ENCODE measurements around the gene CRACDL. TPM values are rescaled to one million over a fixed set of nuclear protein-coding genes. Genes with fewer than 3 reads are reported as not detected.

Gene CRACDL
- total and polyA plus RNA-seq, 2 of the 13 experiments (the other 11 are each of a cell fraction or from before 2014, with no cell fraction given): 0.15 to 0.26 TPM

DNA sequence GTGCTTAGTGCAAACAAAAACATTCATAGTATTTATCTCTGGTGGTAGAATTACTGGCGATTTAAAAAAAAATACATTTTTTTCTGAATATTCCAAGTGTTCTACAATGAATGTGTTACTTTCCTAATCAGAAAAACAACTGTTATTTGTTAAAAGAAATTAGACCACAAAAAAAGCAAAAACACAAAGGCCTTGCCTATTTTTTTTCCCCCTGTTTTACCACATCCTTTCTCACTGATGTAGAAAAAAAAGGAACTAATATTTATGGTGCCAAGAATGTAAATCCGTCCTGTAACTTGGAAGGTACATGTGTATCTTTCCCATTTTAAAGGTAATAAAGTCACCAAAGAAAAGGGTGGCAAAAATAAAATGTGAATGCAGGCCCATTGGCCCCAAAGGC lies 176.7 kb downstream of the CRACDL start (continued):
- TF ChIP-seq, protein P1, sequence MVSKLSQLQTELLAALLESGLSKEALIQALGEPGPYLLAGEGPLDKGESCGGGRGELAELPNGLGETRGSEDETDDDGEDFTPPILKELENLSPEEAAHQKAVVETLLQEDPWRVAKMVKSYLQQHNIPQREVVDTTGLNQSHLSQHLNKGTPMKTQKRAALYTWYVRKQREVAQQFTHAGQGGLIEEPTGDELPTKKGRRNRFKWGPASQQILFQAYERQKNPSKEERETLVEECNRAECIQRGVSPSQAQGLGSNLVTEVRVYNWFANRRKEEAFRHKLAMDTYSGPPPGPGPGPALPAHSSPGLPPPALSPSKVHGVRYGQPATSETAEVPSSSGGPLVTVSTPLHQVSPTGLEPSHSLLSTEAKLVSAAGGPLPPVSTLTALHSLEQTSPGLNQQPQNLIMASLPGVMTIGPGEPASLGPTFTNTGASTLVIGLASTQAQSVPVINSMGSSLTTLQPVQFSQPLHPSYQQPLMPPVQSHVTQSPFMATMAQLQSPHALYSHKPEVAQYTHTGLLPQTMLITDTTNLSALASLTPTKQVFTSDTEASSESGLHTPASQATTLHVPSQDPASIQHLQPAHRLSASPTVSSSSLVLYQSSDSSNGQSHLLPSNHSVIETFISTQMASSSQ (IDR thresholded peaks at IDR 0.05; ENCODE audit: low read depth): no peak
- TF ChIP-seq, protein P1 (CRISPR knock-in tag; IDR thresholded peaks at IDR 0.05; ENCODE audit: borderline replicate concordance): no peak
- TF ChIP-seq HNRNPUL1 (IDR thresholded peaks at IDR 0.05; ENCODE audit: low read depth, low read length): no peak

DNA sequence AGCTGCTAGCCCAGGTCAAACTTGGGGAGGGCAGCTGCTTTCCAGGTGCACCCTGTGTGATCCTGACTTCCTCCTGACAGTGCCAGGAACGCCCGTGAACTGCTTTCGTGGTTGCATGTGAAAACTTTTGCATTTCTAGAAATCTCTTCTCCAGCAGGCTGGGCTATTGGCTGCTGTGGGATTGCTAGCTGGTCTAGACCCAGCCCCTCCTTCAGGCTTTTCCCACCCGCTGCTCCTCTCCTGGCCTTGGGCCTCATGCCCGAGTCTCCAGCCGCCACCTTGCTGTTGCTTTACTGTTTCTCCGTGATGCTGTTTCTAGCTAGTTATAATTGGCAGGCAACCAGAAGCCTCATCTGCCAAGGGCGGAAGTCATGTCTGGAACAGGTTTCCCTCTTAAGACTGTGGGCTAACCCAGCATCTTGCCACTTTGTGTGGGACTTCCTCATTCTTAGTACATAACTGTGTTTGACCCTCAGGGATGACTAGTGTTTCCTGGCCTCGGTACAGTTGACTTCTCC lies 178.1 kb downstream of the CRACDL start:
- Histone ChIP-seq H3K4me1 (ENCODE audit: insufficient read depth, low read length) (peaks cover 16% of the 10 kb centered on the region), H3K4me3 (replicated peaks in 1 of 3; ENCODE audit: insufficient read depth in 1 of 3, low read depth in 2 of 3, low read length in 3 of 3) (no peak overlapping the region), H3K79me2 (ENCODE audit: insufficient read depth, low read length) (no peaks in the 10 kb centered on the region), H3K4me2 (ENCODE audit: low read depth, low read length) (no peak overlapping the region), H3K9me3 (ENCODE audit: low read length) (0 out of 2 replicates have a peak, but pooled peaks cover 2% of the 10 kb centered on the region), H3K27ac (ENCODE audit: extremely low read length, insufficient read depth, low read length) (no peak overlapping the region), H3K27me3 (ENCODE audit: control insufficient read depth in 1 of 2, insufficient read depth in 2 of 2, low read length in 2 of 2) (peaks cover 0 to 29% of the 10 kb centered on the region in 2 experiments; a peak in 2 of 5 replicates), H3K9ac (ENCODE audit: insufficient read depth, low read depth, low read length) (no peak overlapping the region), H4K20me1 (ENCODE audit: insufficient read depth, low read length) (no peaks in the 10 kb centered on the region), H3K36me3 (replicated peaks in 1 of 2; ENCODE audit: control insufficient read depth in 1 of 2, insufficient read depth in 2 of 2, low read length in 2 of 2) (no peaks in the 10 kb centered on the region), H2AFZ (ENCODE audit: low read length) (no peak overlapping the region)
- FAIRE-seq: no peak
- WGBS (ENCODE audit: low lambda C conversion rate): 55% methylated on average over 9 of the region's 9 CpGs
- ATAC-seq: no peak
- DNase-seq (ENCODE audit: low spot score): no peak
- CTCF ChIA-PET (ENCODE audit: low intra/inter-chr PET ratio, low total read pairs): no interaction called here
- in situ Hi-C loops (cut with HindIII; ENCODE audit: extremely low pct_ligation_motif_present, low pct_unique_long_range_greater_than_20kb) (no loop called here), intact Hi-C loops (cut with micrococcal nuclease; ENCODE audit: unreplicated experiment) (no loop called here)
- POLR2A ChIA-PET: no interaction called here
- BruUV-seq (replicated peaks): no TSS peak
- no peak for TF ChIP-seq HNRNPLL (IDR thresholded peaks at IDR 0.05; ENCODE audit: low read depth, low read length, poor library complexity, severe bottlenecking)
- TF ChIP-seq, protein P2, sequence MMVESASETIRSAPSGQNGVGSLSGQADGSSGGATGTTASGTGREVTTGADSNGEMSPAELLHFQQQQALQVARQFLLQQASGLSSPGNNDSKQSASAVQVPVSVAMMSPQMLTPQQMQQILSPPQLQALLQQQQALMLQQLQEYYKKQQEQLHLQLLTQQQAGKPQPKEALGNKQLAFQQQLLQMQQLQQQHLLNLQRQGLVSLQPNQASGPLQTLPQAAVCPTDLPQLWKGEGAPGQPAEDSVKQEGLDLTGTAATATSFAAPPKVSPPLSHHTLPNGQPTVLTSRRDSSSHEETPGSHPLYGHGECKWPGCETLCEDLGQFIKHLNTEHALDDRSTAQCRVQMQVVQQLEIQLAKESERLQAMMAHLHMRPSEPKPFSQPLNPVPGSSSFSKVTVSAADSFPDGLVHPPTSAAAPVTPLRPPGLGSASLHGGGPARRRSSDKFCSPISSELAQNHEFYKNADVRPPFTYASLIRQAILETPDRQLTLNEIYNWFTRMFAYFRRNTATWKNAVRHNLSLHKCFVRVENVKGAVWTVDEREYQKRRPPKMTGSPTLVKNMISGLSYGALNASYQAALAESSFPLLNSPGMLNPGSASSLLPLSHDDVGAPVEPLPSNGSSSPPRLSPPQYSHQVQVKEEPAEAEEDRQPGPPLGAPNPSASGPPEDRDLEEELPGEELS (CRISPR knock-in tag; IDR thresholded peaks at IDR 0.05): no peak
- no peak for TF ChIP-seq MTF2 (CRISPR knock-in tag; IDR thresholded peaks at IDR 0.05; ENCODE audit: borderline replicate concordance)
- no peak for TF ChIP-seq KDM4B (CRISPR knock-in tag; IDR thresholded peaks at IDR 0.05)
- TF ChIP-seq, protein P3, sequence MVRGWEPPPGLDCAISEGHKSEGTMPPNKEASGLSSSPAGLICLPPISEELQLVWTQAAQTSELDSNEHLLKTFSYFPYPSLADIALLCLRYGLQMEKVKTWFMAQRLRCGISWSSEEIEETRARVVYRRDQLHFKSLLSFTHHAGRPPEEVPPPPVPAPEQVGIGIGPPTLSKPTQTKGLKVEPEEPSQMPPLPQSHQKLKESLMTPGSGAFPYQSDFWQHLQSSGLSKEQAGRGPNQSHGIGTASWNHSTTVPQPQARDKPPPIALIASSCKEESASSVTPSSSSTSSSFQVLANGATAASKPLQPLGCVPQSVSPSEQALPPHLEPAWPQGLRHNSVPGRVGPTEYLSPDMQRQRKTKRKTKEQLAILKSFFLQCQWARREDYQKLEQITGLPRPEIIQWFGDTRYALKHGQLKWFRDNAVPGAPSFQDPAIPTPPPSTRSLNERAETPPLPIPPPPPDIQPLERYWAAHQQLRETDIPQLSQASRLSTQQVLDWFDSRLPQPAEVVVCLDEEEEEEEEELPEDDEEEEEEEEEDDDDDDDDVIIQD (CRISPR knock-in tag; IDR thresholded peaks at IDR 0.05; ENCODE audit: low read depth): no peak
- no peak for TF ChIP-seq ZNF256 (CRISPR knock-in tag; conservative IDR thresholded peaks at IDR 0.05)
- TF ChIP-seq, protein P4, sequence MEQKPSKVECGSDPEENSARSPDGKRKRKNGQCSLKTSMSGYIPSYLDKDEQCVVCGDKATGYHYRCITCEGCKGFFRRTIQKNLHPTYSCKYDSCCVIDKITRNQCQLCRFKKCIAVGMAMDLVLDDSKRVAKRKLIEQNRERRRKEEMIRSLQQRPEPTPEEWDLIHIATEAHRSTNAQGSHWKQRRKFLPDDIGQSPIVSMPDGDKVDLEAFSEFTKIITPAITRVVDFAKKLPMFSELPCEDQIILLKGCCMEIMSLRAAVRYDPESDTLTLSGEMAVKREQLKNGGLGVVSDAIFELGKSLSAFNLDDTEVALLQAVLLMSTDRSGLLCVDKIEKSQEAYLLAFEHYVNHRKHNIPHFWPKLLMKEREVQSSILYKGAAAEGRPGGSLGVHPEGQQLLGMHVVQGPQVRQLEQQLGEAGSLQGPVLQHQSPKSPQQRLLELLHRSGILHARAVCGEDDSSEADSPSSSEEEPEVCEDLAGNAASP (CRISPR knock-in tag; IDR thresholded peaks at IDR 0.05; ENCODE audit: borderline replicate concordance): no peak
- TF ChIP-seq REXO4 (CRISPR knock-in tag; IDR thresholded peaks at IDR 0.05; ENCODE audit: borderline replicate concordance): no peak
- TF ChIP-seq SAP130 (CRISPR knock-in tag; IDR thresholded peaks at IDR 0.05; ENCODE audit: low read depth): no peak
- TF ChIP-seq ZFP36L1 (CRISPR knock-in tag; IDR thresholded peaks at IDR 0.05): no peak
- no peak for TF ChIP-seq TEAD2 (CRISPR knock-in tag; IDR thresholded peaks at IDR 0.05)
- TF ChIP-seq ZNF552 (CRISPR knock-in tag; IDR thresholded peaks at IDR 0.05; ENCODE audit: borderline replicate concordance): no peak
